Kasumi-1 (cell line): ENCODE measurements around the gene HYDIN.
"Not testable (repeated sequence)": the region's sequence is repeated elsewhere in the genome, so short reads cannot be mapped to it uniquely, and the experiment has no call there.

Source experiments
- DNase-seq, 2 experiments: peaks; one replicate each; lab custom pipeline; 2025; lab: John Stamatoyannopoulos, UW

The HYDIN gene

GRCh38 chr16:71105881-71106280 is 124.6 kb downstream of the HYDIN start:
- not testable (repeated sequence) for DNase-seq

GRCh38 chr16:71083573-71083972 is 146.9 kb downstream of the HYDIN start:
- not testable (repeated sequence) for DNase-seq

- DNase-seq: not testable (repeated sequence)
Measured at GRCh38 chr16:71080777-71081176, 149.7 kb downstream of the HYDIN start.

DNA sequence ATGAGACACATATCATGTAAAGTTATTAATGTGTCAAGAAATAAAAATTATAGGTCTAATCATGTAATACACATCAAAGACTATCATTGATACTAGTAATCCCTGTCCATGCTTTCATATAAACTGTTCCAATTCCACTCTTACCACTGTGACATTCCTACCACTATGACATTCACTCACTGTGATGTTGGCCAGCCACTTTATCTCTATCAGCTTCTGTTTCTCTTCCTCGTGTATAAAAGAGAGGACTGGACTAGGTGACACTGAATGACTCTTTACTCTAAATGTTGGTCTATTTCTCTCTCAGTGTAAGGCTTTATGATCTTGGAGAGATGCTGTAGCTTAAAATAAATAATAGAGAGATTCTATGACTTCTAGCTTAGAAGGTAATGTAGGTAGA is 150.3 kb downstream of the HYDIN start:
- not testable (repeated sequence) for DNase-seq

DNA sequence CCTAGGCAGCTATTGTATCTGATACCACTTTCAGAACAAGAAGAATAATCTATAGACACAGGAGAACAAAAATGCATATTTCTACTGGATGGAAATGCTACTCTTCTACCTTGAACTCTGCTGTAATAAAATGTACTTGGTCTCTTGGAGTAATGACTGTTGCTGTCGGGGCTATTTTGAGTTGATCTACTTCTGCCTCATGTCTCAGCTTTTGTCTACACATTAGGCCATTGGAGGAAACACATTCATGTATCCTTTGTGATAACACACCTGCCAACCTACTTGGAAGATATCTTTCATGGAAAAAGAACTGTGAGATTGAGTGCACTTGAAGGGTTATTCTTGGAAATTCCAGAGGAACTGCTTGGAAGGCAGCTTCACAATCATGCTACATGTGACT is 159.9 kb downstream of the HYDIN start:
- not testable (repeated sequence) for DNase-seq

DNA sequence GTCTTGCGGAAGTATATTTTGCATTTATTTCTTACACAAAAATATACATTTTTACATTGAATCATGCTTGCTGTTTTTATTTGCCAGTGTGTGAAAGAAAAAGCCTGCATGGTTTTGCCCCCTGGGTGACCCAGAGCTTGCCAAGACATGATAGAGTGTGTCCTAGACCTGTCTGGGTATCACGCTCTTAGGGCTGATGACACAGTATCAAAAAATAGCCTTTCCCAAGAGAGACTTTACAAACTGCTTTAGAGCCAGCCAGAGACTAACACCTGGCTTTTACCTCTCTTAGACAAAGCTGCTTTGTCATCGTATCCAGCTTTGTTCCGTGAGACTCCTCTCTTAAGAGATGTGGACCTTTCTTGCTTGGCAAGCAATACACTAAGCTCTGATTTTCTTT is 160.7 kb downstream of the HYDIN start:
- not testable (repeated sequence) for DNase-seq

GRCh38 chr16:71053897-71054609 is 176.5 kb downstream of the HYDIN start:
- not testable (repeated sequence) for DNase-seq

DNA sequence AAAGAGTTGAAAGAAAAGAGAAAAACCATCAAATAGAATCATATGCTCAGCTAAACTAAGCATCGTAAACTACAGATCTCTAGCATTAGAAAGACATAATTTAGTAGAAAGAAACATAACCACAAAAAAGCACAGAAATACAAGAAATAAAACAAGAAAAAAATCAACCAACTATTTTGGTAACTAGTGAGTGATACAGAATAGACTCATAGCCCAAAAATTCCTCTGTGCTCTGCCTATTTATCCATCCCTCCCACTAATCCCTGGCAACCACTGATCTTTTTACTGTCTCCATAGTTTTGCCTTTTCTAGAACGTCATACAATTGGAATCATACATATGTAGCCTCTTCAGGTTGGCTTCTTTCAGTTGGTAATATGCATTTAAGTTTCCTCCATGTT is 180.2 kb downstream of the HYDIN start:
- DNase-seq: not testable (repeated sequence)

- not testable (repeated sequence) for DNase-seq
Measured at GRCh38 chr16:71039368-71040111, 191.0 kb downstream of the HYDIN start.

- DNase-seq: not testable (repeated sequence)
Measured at GRCh38 chr16:71038421-71038820, 192.1 kb downstream of the HYDIN start.

- DNase-seq: not testable (repeated sequence)
Measured at GRCh38 chr16:71037987-71038386, 192.5 kb downstream of the HYDIN start.

DNA sequence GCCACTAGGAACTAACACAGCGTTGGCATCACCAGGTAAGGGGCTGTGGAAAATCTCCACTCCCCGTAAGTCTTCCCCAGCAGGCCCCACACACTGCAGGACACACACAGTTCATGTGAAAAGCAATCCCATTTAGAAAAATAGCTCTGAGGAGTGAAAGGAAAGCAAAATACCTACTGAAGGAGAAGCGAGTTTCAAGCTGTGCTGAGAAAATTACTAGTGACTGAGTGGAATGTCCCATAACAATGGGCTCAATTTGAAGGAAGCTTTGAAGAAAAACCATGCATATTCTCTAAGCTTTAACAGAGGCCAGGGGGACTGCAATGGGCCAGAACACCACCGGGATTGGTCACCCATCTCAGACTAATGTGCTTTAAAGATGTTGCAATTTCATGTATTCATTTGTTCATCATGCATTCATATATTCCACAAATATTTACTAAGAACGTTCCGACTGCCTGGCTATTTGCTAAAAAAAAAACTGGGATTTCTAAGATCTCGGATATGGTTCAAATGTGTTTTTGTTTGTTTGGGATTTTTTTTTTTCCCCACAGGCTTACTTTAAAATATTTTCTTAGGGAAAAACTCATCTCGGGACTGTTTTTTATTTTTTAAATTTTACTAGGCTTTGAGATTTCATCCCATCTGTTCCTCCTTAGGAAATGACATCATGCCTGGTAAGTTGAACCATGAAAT is 202.3 kb downstream of the HYDIN start:
- not testable (repeated sequence) for DNase-seq

GRCh38 chr16:71027511-71027910 is 203.0 kb downstream of the HYDIN start:
- not testable (repeated sequence) for DNase-seq

DNA sequence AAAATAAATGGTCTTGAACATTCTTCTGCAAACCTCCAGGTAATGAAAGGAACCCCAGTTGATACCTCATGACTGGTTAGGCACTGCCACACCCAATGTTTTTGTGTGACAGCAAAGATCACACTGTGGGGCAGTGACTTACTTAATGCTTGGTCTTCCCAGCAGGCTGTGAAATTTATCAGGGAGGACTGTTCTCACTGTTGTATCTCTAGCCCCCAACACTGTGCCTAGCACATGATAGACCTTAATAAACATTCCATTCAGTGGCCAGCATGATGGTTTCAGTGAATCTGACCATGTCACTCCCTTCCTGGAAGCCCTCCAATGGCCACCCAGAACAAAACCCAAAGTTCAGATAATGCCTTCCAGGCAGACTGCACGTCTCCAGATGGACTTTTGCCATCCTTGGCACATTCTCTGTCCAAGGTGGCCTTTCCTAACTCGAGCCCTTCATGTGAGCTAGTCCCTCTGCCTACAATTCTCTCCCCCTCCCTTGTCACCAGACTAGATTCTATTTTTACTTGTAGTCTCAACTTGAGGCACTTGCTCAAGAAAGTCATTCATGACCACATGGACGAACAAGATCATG is 206.6 kb downstream of the HYDIN start:
- DNase-seq: not testable (repeated sequence)

DNA sequence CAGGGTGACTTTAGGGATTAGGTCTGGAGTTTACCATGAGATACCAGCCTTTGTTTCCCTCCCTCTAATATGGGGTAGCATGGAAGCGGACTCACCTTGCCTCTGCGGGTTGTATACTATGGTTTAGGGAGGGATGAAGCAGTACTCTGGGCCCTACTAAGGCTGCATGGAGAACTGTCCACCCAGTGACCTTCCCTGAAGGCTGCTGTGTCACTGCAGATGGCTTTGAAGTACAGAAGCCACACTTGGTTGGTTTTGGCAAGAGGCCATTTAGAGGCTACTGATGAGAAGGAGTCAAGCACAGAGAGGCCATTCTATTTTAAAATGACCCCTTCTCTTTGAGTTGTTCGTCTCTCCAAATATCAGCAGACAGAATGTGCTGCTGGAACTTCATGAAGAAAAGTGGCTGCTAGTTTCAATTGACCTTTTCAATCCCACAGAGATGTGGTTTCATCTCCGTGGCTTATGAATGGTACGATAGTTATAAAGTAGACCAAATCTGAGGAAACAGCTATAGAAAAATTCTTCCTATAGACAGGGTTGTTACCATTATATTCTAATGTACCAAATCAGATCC is 208.5 kb downstream of the HYDIN start:
- not testable (repeated sequence) for DNase-seq

DNA sequence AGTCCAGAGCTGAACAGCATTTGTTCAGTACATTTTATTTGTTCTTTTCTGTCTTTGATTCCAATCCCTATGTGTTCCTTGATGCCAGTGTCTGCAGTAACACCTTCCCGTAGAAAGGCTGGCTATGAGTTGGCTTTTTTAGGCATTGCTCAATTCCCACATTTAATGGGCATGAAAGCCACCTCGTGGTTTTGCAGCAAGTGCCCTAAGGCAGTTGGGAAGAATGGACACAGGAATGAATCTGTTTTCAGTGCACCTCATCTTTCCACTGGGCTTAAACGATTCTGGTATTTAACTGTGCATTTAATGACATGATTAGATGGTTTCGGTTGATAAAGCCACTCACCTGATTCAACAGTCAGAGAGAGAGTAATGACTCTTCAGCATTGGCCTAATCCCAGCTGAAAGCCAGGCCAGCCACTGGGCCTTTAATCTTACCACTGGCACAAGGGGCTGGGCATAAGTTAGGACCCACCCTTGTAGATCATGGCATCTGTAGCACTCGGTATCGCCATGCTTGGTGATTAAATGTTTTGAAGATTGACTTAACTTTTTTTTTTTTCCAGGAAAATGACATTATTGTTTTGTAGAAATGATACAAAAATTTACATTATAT is 211.3 kb downstream of the HYDIN start:
- DNase-seq: not testable (repeated sequence)

- DNase-seq: not testable (repeated sequence)
Measured at GRCh38 chr16:71015419-71015818, 215.1 kb downstream of the HYDIN start.

DNA sequence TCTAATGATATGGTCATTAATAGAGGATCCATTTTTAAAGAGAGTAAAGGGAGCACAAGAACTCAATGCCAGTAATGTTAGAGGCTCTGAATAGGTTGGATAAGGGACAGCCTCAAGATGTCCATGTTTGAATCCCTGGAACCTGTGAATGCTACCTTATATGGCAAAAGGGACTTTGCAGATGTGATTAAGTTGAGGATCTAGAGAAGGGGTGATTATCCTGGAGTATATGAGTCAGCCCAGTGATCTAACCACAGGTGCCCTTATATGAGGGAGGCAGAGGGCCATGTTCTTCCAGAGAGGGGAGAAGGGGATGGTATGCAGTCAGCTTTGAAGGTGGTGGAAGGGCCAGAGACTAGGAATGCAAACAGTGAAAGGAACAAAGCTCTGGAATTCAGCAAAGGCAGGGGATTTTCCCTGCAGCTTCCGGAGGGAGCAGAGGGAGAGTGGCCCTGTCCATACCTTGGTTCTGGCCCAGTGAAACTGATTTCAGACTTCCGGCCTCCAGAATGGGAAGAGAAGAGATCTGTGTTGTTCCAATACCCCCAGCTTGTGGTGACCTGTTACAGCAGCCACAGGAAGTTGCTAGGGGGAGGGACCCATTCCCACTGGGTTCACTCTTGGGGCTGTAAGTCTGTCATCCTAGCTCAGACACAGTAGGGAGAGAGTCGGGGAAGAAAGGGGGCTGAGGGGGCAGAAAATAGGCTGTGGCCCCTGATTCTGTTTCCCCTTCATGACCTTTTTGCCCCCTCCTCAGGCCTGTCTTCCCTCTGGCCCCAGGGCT is 220.9 kb downstream of the HYDIN start:
- not testable (repeated sequence) for DNase-seq

DNA sequence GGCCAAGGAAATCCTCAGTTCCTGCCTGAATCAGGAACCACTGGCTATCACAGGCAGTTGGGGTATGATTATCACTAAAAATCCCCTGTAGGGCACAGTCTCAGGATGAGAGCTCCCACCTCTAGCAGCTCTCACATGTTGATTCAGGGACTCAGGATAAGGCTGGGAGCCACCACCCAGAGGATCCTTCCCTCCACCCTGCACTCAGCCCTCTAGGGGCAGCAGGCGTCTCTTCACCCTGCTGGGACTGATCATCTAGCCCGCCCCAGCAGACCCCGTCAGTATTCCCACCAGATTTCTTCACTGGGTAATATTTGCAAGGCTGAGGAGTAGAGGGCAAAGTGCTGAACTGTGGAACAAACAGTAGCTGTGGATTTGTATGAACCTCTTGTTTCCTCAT is 224.0 kb downstream of the HYDIN start:
- DNase-seq: not testable (repeated sequence)

GRCh38 chr16:70999735-71000134 is 230.8 kb downstream of the HYDIN start:
- DNase-seq: peak in 1 of 2 experiments; percentile 19

DNA sequence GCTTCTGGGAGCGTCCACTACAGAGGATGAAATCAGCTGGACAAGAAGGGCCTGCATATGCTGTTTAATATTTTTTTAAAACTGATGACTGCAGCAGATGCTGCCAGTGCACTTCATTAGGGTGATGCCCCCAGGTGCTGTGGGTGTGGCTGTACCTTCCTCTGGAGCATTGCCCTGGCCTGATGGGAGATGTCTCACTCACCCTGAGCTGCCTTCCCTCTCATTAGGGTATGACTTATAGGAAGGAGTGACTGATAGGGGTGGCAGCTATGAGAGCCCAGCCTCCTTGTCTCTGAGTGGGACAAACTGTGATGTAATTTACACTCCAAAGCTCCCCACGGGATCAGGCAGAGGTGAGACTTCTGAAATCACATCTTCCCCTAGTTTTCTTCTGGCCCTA is 234.7 kb downstream of the HYDIN start:
- DNase-seq: not testable (repeated sequence)
